Nephron (organoid): ENCODE data around the gene CHCHD6.

Experiments
- H3K27ac Mint-ChIP-seq, 3 experiments: 2 replicates each; pipeline ENCODE4 v1.8.0; 2020; ENCODE audit warnings: mixed read lengths in 3 of 3, mild to moderate bottlenecking in 2 of 3, moderate library complexity in 1 of 3
- H3K27me3 Mint-ChIP-seq: 2 replicates; pipeline ENCODE4 v1.8.0; 2021; ENCODE audit warnings: low read depth, mild to moderate bottlenecking, moderate library complexity, mixed read lengths
- H3K36me3 Mint-ChIP-seq: 2 replicates; pipeline ENCODE4 v1.8.0; 2020; ENCODE audit warnings: low read depth, mixed read lengths
- H3K4me1 Mint-ChIP-seq: 2 replicates; pipeline ENCODE4 v1.8.0; 2020; ENCODE audit warnings: mixed read lengths
- H3K4me3 Mint-ChIP-seq, 3 experiments: 2 replicates each; pipeline ENCODE4 v1.8.0; 2020; ENCODE audit warnings: mild to moderate bottlenecking in 3 of 3, mixed read lengths in 3 of 3, moderate library complexity in 2 of 3
- H3K9me3 Mint-ChIP-seq: 2 replicates; pipeline ENCODE4 v1.8.0; 2020; ENCODE audit warnings: mixed read lengths
- CTCF ChIP-seq, 3 experiments: fragments of 200-600 bp; sonication (generic); IDR thresholded peaks; one replicate each; pipeline ENCODE4 v1.5.0; 2021; ENCODE audit warnings: antibody characterized with exemption in 3 of 3; ENCODE audit not compliant: unreplicated experiment in 3 of 3

CHCHD6 gene

GRCh38 chr3:126908752-126909275, 204.8 kb downstream of the CHCHD6 start:
- TF ChIP-seq CTCF (IDR thresholded peaks at IDR 0.05; ENCODE audit: unreplicated experiment in 3 of 3) = no peak
- Mint-ChIP-seq H3K27me3 (peaks cover 6% of the 10 kb centered on the region), H3K4me1 (peaks cover 13% of the 10 kb centered on the region), H3K27ac (no peak overlapping the region), H3K36me3 (no peaks in the 10 kb centered on the region), H3K9me3 (no peaks in the 10 kb centered on the region), H3K4me3 (no peak overlapping the region)

GRCh38 chr3:126910231-126910630, 206.2 kb downstream of the CHCHD6 start:
- H3K4me1 Mint-ChIP-seq = peaks cover 13% of the 10 kb centered on the region

GRCh38 chr3:126911162-126912026, 207.4 kb downstream of the CHCHD6 start:
- H3K9me3 Mint-ChIP-seq = no peaks in the 10 kb centered on the region
- H3K4me3 Mint-ChIP-seq = no peak overlapping the region
- peaks cover 13% of the 10 kb centered on the region for H3K4me1 Mint-ChIP-seq
- no peak overlapping the region for H3K27ac Mint-ChIP-seq
- peaks cover 6% of the 10 kb centered on the region for H3K27me3 Mint-ChIP-seq
- TF ChIP-seq CTCF (IDR thresholded peaks at IDR 0.05; ENCODE audit: unreplicated experiment in 3 of 3) = no peak
- peaks cover 3% of the 10 kb centered on the region for H3K36me3 Mint-ChIP-seq

More at GRCh38 chr3:126910231-126910630, 206.2 kb downstream of the CHCHD6 start:
- H3K27ac Mint-ChIP-seq = no peak overlapping the region
- no peaks in the 10 kb centered on the region for H3K36me3 Mint-ChIP-seq
- no peaks in the 10 kb centered on the region for H3K9me3 Mint-ChIP-seq
- no peak for TF ChIP-seq CTCF (IDR thresholded peaks at IDR 0.05; ENCODE audit: unreplicated experiment in 3 of 3)
- peaks cover 6% of the 10 kb centered on the region for H3K27me3 Mint-ChIP-seq
- H3K4me3 Mint-ChIP-seq = no peak overlapping the region

GRCh38 chr3:126912027-126912422, 208.0 kb downstream of the CHCHD6 start:
- TF ChIP-seq CTCF (IDR thresholded peaks at IDR 0.05; ENCODE audit: unreplicated experiment in 3 of 3) = no peak
- peaks cover 6% of the 10 kb centered on the region for H3K27me3 Mint-ChIP-seq
- no peak overlapping the region for H3K4me3 Mint-ChIP-seq
- peaks cover 3% of the 10 kb centered on the region for H3K36me3 Mint-ChIP-seq
- H3K9me3 Mint-ChIP-seq = no peaks in the 10 kb centered on the region
- peaks cover 13% of the 10 kb centered on the region for H3K4me1 Mint-ChIP-seq
- H3K27ac Mint-ChIP-seq = no peak overlapping the region

GRCh38 chr3:126912491-126913195, 208.6 kb downstream of the CHCHD6 start:
- Mint-ChIP-seq H3K4me3 (no peak overlapping the region), H3K4me1 (peaks cover 13% of the 10 kb centered on the region), H3K27ac (no peak overlapping the region), H3K36me3 (peaks cover 3% of the 10 kb centered on the region), H3K27me3 (peaks cover 6% of the 10 kb centered on the region), H3K9me3 (no peaks in the 10 kb centered on the region)
- TF ChIP-seq CTCF (IDR thresholded peaks at IDR 0.05; ENCODE audit: unreplicated experiment in 3 of 3) = no peak
